ENCODE data around the gene NOL4L. TPM values are rescaled to one million over a fixed set of nuclear protein-coding genes. Genes with fewer than 3 reads are reported as not detected.

Gene NOL4L
- polyA plus RNA-seq, 1 donor (not counting 4 experiments of a cell fraction or from before 2014, with no cell fraction given), result 1.0 TPM

- no peak overlapping the region for H3K4me2 ChIP-seq (ENCODE audit: control insufficient read depth, extremely low read depth, insufficient read depth, low read depth, low read length)
- H3K27ac ChIP-seq (ENCODE audit: control insufficient read depth, insufficient read depth, low read length), result no peak overlapping the region
- no peak for TF ChIP-seq CTCF (optimal IDR thresholded peaks at IDR 0.05 in 1 of 3, IDR thresholded peaks at IDR 0.05 in 1 of 3, conservative IDR thresholded peaks at IDR 0.05 in 1 of 3; ENCODE audit: extremely low read depth in 1 of 3, insufficient read depth in 2 of 3, low read length in 3 of 3)
- no peak for TF ChIP-seq EZH2 (IDR thresholded peaks at IDR 0.05; ENCODE audit: low read length)
- no peak overlapping the region for H3K9ac ChIP-seq (ENCODE audit: control insufficient read depth, extremely low read depth, insufficient read depth, low read length)
- FAIRE-seq (no peak), DNase-seq (ENCODE audit: low read depth, low spot score) (no peak)
- H3K4me3 ChIP-seq (ENCODE audit: control insufficient read depth in 2 of 3, extremely low read depth in 1 of 3, insufficient read depth in 2 of 3, low read depth in 1 of 3, low read length in 3 of 3), result no peak overlapping the region
- peaks cover 7% of the 10 kb centered on the region for H3K4me1 ChIP-seq (ENCODE audit: control insufficient read depth, extremely low read depth, insufficient read depth, low read length)
- no peaks in the 10 kb centered on the region for H3K79me2 ChIP-seq (ENCODE audit: control insufficient read depth, insufficient read depth, low read length)
- no peaks in the 10 kb centered on the region for H3K9me1 ChIP-seq (ENCODE audit: control insufficient read depth, extremely low read depth, insufficient read depth, low read length)
- dilution Hi-C loops (cut with MboI; ENCODE audit: extremely low pct_ligation_motif_present, low sequenced_read_pairs), result loop anchor here (25.0 kb wide), 1 partner anchor 129 kb away; no protein-coding TSS in a partner anchor
- H3K36me3 ChIP-seq (ENCODE audit: control insufficient read depth in 2 of 2, extremely low read depth in 1 of 2, insufficient read depth in 2 of 2, low read length in 2 of 2), result no peaks in the 10 kb centered on the region
- no peaks in the 10 kb centered on the region for H3K9me3 ChIP-seq (ENCODE audit: control insufficient read depth, low read depth, low read length)
- H2AFZ ChIP-seq (ENCODE audit: control insufficient read depth, low read length), result no peak overlapping the region
- H4K20me1 ChIP-seq (ENCODE audit: control insufficient read depth, extremely low read depth, insufficient read depth, low read length), result no peaks in the 10 kb centered on the region
- H3K27me3 ChIP-seq (ENCODE audit: control insufficient read depth, extremely low read depth, insufficient read depth, low read length), result peaks cover 9% of the 10 kb centered on the region
Observed at GRCh38 chr20:32508775-32509119, 76.4 kb downstream of the NOL4L start.

- Histone ChIP-seq H3K9me1 (ENCODE audit: control insufficient read depth, extremely low read depth, insufficient read depth, low read length) (no peaks in the 10 kb centered on the region), H3K4me1 (ENCODE audit: control insufficient read depth, extremely low read depth, insufficient read depth, low read length) (peaks cover 7% of the 10 kb centered on the region), H3K9ac (ENCODE audit: control insufficient read depth, extremely low read depth, insufficient read depth, low read length) (no peak overlapping the region), H3K36me3 (ENCODE audit: control insufficient read depth in 2 of 2, extremely low read depth in 1 of 2, insufficient read depth in 2 of 2, low read length in 2 of 2) (no peaks in the 10 kb centered on the region), H3K27ac (ENCODE audit: control insufficient read depth, insufficient read depth, low read length) (no peak overlapping the region), H3K79me2 (ENCODE audit: control insufficient read depth, insufficient read depth, low read length) (no peaks in the 10 kb centered on the region), H4K20me1 (ENCODE audit: control insufficient read depth, extremely low read depth, insufficient read depth, low read length) (no peaks in the 10 kb centered on the region), H3K4me2 (ENCODE audit: control insufficient read depth, extremely low read depth, insufficient read depth, low read depth, low read length) (no peak overlapping the region), H2AFZ (ENCODE audit: control insufficient read depth, low read length) (no peak overlapping the region), H3K4me3 (ENCODE audit: control insufficient read depth in 2 of 3, extremely low read depth in 1 of 3, insufficient read depth in 2 of 3, low read depth in 1 of 3, low read length in 3 of 3) (no peak overlapping the region), H3K9me3 (ENCODE audit: control insufficient read depth, low read depth, low read length) (no peaks in the 10 kb centered on the region), H3K27me3 (ENCODE audit: control insufficient read depth, extremely low read depth, insufficient read depth, low read length) (peaks cover 9% of the 10 kb centered on the region)
- TF ChIP-seq CTCF (optimal IDR thresholded peaks at IDR 0.05 in 1 of 3, IDR thresholded peaks at IDR 0.05 in 1 of 3, conservative IDR thresholded peaks at IDR 0.05 in 1 of 3; ENCODE audit: extremely low read depth in 1 of 3, insufficient read depth in 2 of 3, low read length in 3 of 3), result no peak
- no peak for TF ChIP-seq EZH2 (IDR thresholded peaks at IDR 0.05; ENCODE audit: low read length)
- dilution Hi-C loops (cut with MboI; ENCODE audit: extremely low pct_ligation_motif_present, low sequenced_read_pairs), result loop anchor here (25.0 kb wide), 1 partner anchor 129 kb away; no protein-coding TSS in a partner anchor
- DNase-seq (ENCODE audit: low read depth, low spot score), result no peak
- FAIRE-seq, result no peak
Observed at GRCh38 chr20:32507998-32508774, 76.9 kb downstream of the NOL4L start.

Data from keratinocyte (primary cell).